DND-41 (cell line): ENCODE results near the gene SUSD4.

ENCODE experiments used
- EZH2 ChIP-seq: IDR thresholded peaks from 3 replicates; pipeline ENCODE4 v1.6.1; 2012; ENCODE audit warnings: borderline replicate concordance, low read depth, mild to moderate bottlenecking, moderate library complexity, low read length, inconsistent platforms; ENCODE audit not compliant: severe bottlenecking
- TF ChIP-seq, protein P1 (sequence below): IDR thresholded peaks from 2 replicates; pipeline ENCODE4 v1.5.1; 2012; ENCODE audit warnings: borderline replicate concordance, low read length, moderate library complexity, mild to moderate bottlenecking; ENCODE audit not compliant: poor library complexity, severe bottlenecking; ENCODE audit errors: extremely low read depth

DNA sequence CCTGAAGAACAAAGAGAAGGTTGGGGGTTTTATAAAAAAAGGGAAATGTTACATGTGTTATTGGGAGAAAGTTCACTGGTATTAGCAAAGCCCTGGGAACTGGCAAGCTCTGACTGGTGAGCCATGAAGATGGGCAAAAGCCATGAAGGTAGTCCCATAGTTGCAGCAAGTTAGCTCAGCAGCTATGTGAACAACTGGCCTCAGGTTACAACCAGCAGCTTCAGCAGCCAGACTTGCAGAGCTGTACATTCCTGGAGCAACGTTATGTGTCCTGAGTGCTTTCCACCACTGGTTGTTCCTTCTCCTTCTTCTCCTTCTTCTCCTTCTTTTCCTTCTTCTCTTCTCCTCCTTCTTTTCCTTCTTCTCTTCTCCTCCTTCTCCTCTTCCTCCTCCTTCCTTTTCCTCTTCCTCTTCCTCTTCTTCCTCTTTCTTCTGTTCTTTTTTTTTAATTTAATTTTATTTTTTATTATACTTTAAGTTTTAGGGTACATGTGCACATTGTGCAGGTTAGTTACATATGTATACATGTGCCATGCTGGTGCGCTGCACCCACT, 164.8 kb downstream of the SUSD4 start:
- TF ChIP-seq, protein P1, sequence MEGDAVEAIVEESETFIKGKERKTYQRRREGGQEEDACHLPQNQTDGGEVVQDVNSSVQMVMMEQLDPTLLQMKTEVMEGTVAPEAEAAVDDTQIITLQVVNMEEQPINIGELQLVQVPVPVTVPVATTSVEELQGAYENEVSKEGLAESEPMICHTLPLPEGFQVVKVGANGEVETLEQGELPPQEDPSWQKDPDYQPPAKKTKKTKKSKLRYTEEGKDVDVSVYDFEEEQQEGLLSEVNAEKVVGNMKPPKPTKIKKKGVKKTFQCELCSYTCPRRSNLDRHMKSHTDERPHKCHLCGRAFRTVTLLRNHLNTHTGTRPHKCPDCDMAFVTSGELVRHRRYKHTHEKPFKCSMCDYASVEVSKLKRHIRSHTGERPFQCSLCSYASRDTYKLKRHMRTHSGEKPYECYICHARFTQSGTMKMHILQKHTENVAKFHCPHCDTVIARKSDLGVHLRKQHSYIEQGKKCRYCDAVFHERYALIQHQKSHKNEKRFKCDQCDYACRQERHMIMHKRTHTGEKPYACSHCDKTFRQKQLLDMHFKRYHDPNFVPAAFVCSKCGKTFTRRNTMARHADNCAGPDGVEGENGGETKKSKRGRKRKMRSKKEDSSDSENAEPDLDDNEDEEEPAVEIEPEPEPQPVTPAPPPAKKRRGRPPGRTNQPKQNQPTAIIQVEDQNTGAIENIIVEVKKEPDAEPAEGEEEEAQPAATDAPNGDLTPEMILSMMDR, result no peak
- no peak for TF ChIP-seq EZH2
